Activated naive CD4-positive, alpha-beta T cell (primary cell): Measurements from ENCODE around the gene CAPN9.
"Not testable (repeated sequence)": the region's sequence is repeated elsewhere in the genome, so short reads cannot be mapped to it uniquely, and the experiment has no call there.

Source experiments
- DNase-seq, 4 experiments: peaks; one replicate each; lab custom pipeline; 2025; lab: John Stamatoyannopoulos, UW

CAPN9 gene

GRCh38 chr1:230749150-230749549, 2.0 kb downstream of the CAPN9 start:
- no peak for DNase-seq

- DNase-seq = no peak
Measured at GRCh38 chr1:230749635-230750034, 2.4 kb downstream of the CAPN9 start.

- DNase-seq = no peak
Measured at GRCh38 chr1:230750576-230750975, 3.4 kb downstream of the CAPN9 start.

GRCh38 chr1:230750986-230751625, 3.9 kb downstream of the CAPN9 start:
- DNase-seq = no peak

GRCh38 chr1:230752407-230752806, 5.2 kb downstream of the CAPN9 start:
- no peak for DNase-seq

- no peak for DNase-seq
Measured at GRCh38 chr1:230753191-230753585, 6.0 kb downstream of the CAPN9 start.

- no peak for DNase-seq
Measured at GRCh38 chr1:230753586-230754251, 6.5 kb downstream of the CAPN9 start.

- no peak for DNase-seq
Measured at GRCh38 chr1:230754796-230755195, 7.6 kb downstream of the CAPN9 start.

- no peak for DNase-seq
Measured at GRCh38 chr1:230757856-230758708, 10.9 kb downstream of the CAPN9 start.

- DNase-seq = no peak
Measured at GRCh38 chr1:230758709-230759368, 11.7 kb downstream of the CAPN9 start.

GRCh38 chr1:230759369-230760065, 12.3 kb downstream of the CAPN9 start:
- no peak for DNase-seq

GRCh38 chr1:230760360-230760827, 13.2 kb downstream of the CAPN9 start:
- DNase-seq = no peak

- DNase-seq = no peak
Measured at GRCh38 chr1:230761443-230762167, 14.4 kb downstream of the CAPN9 start.

GRCh38 chr1:230763927-230764591, 16.9 kb downstream of the CAPN9 start:
- no peak for DNase-seq

- no peak for DNase-seq
Measured at GRCh38 chr1:230766318-230766717, 19.1 kb downstream of the CAPN9 start.

- DNase-seq = not testable (repeated sequence)
Measured at GRCh38 chr1:230767859-230768612, 20.8 kb downstream of the CAPN9 start.

GRCh38 chr1:230768903-230769570, 21.8 kb downstream of the CAPN9 start:
- DNase-seq = no peak

GRCh38 chr1:230770317-230770716, 23.1 kb downstream of the CAPN9 start:
- no peak for DNase-seq

- DNase-seq = no peak
Measured at GRCh38 chr1:230771773-230772354, 24.7 kb downstream of the CAPN9 start.
